GM19043 (cell line): ENCODE results near the gene MRPL19.
"Not testable (repeated sequence)": the region's sequence is repeated elsewhere in the genome, so short reads cannot be mapped to it uniquely, and the experiment has no call there.

Experiments used
- ATAC-seq: cut with Tn5 transposase; IDR thresholded peaks from one replicate; pipeline ENCODE4 v1.9.1; 2021; ENCODE audit warnings: low read depth; ENCODE audit not compliant: unreplicated experiment

Gene MRPL19

DNA sequence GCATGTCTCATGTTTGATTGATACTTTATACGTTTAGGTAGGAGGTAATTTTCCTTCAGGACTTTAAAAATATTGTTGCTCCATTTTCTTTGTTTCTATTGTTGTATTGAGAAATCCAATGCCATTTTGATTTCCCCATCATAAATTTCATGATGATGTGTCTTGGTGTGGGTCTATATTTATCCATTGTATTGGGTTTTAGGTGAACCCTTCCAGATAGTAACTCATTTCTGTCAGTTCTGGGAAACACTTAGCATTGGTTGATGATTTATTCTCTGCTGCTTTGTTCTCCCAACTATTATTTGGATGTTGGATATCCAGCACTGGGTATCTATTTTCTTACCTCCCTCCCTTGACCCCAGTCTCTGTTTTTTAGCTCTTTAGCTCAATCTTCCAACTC is 10.0 kb downstream of the MRPL19 start:
- ATAC-seq = no peak

DNA sequence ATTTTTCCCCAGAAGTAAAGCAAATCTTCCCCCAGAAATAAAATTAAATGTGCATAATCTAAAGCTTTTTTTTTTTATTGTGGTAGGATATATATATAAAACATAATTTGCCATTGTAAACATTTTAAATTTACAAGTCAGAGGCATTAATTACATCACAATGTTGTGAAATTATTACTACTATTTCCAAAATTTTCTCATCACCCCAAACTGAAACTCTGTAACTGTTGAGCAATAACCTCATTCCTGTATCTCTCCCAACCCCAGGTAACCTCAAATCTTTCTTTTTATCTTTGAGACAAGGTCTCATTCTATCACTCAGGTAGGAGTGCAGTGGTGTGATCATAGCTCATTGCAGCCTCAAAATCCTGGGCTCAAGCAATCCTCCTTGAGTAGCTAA is 11.2 kb downstream of the MRPL19 start:
- no peak for ATAC-seq

DNA sequence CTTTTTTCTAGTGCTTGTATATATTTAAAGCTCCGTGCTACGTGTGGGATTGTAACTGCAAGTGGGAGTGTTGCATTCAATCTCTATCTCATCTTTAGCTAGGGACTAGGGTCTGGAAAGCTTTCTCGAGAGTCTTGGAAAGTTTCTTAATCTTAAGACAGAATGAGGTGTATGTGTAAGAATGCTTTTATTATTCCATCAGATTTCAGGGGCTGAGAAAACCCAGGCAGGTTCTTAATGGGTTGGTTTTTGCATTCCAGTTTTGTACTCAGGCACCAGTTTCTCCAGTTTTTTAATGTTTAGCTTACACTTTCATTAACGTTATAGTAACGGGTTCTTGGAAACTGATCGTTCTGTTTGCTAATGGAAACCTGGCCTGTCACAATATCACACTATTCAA is 20.3 kb downstream of the MRPL19 start:
- ATAC-seq = no peak

DNA sequence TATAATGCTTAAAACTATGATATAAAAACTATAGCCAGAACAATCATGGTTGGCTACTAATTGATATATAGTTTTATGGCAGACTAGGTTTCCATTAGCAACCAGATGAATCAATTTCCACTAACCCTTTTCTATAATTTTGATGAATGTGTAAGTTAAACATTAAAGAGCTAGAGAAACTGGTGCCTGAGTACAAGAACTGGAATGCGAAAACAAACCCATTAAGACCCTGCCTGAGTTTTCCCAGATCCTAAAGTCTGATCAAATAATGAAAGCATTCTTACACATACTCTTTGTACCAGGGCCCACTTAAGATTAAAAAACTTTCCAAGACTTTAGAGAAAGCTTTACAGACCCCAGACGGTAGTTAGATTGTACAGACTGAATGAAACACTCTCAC is 21.3 kb downstream of the MRPL19 start:
- no peak for ATAC-seq

DNA sequence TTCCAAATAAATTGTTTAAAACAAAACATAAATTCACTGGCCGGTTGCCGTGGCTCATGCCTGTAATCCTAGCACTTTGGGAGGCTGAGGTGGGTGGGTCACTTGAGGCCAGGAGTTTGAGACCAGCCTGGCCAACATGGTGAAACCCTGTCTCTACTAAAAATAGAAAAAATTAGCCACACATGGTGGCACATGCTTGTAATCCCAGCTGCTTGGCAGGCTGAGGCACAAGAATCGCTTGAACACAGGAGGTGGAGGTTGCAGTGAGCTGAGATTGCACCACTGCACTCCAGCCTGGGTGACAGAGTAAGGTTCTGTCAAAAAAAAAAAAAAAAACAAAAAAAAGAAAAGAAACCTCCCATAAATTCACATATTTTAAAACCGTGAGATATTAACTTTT is 28.8 kb downstream of the MRPL19 start:
- ATAC-seq = not testable (repeated sequence)

DNA sequence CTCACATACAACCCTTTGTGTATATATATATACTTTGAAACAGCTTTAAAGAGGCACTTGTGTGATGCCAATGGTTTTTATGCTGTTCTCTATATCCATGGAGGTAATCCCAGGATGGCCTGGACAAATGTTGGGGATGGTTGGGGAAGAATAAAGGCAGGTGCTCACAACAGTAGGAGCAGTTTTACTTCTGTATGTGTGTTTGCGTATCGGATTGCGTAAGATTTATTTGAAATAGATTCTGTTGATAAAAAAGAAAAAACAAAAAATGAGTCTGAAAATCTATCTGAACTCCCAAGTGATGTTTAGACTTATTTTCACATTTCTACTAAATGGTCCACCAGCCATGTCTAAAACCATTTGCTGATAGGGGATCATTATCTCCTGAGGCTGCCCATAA is 29.3 kb downstream of the MRPL19 start:
- no peak for ATAC-seq

DNA sequence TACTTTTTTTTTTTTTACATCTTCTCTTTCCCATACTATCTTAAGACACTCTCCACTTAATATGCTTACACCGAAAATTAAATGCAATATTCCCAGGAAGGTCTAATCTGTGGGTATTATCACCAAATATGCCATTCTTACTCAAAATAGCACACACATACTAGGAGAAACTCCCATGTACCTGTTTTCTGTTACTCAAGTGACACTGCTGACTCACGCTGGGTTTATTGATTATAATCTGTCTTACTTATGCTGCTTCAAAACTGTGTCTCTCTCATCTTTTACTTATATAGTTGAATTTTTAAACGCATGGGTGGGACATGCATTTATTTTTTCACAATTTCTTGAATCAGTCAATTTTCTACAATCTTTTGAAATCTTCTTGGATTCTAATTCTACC is 29.9 kb downstream of the MRPL19 start:
- no peak for ATAC-seq

DNA sequence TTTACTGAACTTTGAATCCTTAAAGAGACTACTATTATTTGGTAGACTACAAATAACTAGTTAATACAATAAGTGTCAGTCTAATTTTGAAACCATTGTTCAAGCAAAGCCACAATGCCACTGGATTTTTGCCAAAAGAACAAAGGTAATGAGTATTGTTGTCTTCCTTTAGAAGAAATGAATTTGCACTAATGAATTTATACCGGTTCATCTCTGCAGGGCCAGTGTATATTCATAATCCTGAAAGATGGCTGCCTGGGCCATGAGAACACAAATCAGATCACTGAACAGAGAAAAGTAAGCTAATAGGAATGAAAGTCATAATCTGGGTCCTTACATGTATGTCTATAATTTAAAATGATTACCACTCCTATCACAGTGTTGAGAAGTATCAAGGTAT is 33.0 kb downstream of the MRPL19 start:
- no peak for ATAC-seq

DNA sequence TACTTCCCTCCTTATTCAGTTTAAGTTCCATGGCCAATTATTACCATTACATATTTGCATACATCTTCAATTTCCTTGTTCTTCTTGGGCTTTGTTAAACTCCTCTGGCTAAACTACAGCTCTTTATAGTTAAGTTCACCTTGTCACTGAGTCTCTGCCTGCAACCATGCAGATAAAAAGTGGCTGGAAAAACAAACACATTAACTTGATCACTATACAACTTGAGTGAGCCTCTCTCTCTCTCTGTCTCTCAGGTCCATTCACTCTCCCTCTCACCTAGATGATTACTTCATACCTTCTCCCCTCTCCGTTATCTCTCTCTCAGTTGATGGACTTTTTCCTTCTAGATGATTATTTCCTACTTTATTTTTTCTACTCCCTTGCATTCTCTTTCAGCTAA is 33.8 kb downstream of the MRPL19 start:
- no peak for ATAC-seq

DNA sequence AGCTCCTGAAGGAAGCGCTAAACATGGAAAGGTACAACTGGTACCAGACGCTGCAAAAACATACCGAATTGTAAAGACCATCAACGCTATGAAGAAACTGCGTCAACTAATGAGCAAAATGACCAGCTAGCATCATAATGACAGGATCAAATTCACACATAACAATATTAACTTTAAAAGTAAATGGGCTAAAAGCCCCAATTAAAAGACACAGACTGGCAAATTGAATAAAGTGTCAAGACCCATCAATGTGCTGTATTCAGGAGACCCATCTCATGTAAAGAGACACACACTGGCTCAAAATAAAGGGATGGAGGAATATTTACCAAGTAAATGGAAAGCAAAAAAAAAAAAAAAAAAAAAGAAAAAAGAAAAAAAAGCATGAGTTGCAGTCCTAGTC is 36.8 kb downstream of the MRPL19 start:
- ATAC-seq = not testable (repeated sequence)

DNA sequence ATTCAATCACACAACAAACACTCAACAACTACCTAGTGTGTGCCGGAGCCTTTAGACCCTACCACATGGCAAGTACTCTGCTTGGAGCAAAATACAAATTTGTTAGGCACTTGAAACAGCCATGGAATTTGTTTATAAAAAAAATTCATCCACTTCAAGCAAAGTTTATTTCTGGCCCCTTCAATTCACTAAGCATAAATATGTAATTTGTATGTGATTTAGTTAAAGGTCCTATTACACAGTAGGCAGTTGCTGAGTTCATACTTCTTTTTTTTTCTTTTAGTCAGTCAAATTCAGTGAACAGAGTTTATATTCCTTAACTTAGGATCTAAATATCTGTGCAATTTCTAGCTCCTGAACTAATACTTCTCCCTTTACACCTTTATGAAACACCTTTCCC is 41.6 kb downstream of the MRPL19 start:
- no peak for ATAC-seq

DNA sequence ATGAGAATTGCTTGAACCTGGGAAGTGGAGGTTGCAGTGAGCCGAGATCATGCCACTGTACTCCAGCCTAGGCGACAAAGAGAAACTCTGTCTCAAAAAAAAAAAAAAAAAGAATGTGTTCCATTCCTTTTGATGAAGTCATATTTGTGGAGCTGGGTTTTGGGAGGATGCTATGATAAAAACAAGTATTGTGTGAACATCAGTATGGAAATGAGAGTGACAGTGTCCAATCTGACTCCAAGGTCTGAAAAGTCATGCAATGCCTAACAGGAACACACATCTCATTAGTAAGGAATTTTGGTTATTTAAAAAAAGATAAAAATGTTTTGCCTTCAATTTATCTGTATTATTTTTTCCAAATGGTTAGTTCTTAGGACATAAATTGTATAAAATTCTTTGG is 52.3 kb downstream of the MRPL19 start:
- ATAC-seq = no peak

DNA sequence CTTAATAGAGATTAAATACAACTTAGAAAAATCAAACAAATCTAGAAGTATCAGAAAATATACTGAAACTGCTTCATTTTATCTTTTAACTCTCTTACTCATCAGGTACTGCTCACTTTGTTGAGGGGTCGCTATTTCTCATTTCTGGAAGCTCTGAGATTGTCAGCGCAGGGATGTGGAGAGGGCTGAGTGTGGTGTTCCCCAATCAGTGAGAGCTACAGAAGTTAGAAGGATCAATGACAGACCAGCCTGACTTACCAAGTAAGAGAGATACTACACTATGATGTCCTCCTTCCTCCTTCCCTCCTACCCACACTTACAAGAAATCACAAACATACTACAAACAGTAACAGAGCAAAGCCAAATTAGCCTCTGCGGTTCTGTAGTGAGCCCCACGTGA is 56.0 kb downstream of the MRPL19 start:
- no peak for ATAC-seq

DNA sequence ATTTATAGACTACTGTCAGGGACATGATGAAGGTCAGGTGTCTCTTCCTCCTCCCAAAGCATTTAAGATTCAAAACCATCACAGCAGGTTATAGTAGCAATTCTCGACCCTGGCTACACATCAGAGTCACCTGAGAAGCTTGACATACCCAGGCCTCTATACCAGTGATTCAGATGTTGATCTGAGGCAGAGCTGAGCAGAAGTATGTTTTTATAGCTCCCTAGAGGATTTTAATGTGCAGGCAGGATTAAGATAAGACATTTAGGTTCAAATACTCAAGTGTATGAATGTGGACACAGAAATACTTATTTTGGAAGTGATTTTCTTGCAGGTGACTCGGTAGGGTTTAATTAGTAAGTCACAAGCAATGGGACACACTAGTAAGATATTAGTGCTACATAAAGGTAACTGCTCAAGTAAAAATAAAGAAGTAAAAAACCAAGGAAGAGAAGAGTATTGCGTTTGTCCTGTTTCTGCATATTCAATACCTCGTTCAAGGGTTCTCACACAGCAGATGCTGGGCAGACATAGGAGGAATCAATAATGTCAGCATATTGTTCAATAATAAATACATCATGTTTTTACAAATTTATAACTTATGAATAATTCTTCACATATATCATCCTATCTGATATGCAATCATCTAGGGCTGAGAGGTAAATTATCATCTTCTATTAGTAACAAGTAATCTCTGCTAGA is 57.2 kb downstream of the MRPL19 start:
- ATAC-seq = no peak

DNA sequence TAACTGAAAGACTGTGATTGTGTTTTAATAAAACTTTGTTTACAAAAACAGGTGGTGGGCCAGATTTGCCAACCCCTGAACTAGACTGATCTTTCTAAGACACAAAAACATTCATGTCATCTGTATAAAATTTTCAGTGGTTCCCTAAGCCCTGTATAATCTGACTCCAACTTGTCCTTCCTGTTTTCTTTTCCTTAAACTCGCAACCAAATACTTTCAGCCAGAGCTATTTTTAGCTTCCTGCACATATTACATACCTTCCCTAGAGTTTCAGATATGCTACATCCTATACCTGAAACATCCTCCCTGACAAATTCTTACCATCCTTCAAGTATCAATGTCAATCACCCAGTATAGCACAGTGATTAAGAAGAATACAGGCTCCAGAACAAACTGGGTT is 59.3 kb downstream of the MRPL19 start:
- ATAC-seq = no peak

DNA sequence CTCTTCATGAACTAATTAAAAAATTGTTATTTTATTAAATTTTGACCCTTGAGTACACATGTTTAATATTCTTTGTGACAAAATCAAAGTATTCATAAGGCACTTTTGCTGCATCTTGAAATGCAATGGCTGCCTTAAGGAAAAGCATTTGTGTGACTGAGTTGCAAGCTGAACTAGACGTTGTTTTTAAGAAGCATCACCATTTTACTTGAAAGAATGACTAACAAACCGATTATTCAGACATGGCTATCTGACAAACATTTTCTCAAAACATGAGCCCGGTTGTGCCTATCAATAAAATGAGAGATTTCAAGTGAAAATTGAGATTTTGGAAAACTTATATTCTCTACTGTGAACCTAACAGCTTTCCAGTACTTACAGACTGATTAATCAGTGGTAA is 61.3 kb downstream of the MRPL19 start:
- ATAC-seq = no peak

DNA sequence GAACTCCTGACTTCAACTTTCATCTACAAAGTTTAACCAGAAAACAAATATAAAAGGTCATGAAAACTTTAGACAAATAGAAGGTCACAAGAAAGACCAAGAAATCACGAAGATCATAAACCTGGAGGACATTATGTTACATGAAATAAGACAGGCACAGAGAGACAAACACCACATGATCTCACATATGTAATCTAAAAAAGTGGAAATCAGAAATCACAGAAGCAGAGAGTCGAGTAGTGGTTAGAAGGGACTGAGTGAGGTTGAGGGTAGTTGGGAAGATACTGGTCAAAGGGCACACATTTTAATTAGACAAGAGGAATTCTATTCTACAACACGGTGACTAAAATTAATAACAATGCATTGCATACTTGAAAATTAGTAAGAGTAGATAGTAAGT is 62.7 kb downstream of the MRPL19 start:
- ATAC-seq = no peak

DNA sequence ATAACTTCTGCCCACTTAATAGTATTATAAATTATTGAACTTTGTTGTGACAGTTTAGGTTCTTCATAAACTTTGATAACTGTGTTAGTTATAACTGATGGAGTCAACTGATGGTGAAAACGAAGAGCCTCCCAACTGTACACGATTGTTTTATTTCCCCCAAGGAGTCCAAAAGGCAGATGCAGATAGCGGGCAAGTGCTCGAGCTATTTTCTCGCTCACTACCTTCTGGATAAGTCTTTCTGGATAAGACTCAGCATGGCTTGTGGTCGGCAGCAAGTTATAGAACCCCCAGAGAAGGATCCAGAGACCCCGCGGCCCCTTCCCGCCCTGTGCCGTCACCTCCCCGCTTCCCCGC is 63.6 kb downstream of the MRPL19 start:
- ATAC-seq = peak; percentile 24

DNA sequence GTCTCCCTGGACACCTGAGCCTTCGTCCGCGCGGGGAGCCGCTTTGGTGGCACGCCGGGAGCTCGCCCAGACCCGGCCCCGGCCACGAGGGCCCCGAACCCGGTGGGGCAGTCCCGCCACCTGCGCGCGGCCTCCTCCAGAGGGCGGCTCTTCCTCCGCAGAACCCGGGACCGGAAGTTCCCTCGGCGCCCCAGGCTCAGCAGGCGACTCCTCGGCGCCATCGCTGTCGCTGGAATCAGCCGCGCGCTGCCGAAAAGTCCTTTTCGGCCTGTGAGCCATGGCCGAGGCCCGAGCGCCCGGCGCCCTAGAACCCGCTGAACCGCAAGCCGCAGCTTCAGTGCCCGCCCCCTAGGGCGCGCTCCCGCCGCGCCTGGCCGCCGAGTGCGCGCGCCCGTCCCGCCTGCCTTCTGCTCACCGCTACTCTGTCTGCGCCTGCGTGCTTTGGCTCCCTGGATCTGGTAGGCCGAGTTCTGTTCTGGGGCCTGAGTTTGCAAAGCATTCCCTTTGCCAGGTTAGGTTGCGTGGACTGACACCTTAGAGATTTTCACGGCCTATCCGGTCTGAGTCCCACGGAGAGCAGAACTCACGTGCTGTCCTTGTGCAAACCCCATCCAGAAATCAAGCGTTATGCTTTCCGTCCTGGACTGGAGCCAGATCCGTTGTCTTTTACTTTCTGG is 64.1 kb downstream of the MRPL19 start, which contains the start of gene GCFC2:
GCFC2 (minus strand) TSS at position 339 of the 677 bp plus-strand sequence; CDS start at position 279, 60 bp downstream.
- ATAC-seq = peak; percentile 89

DNA sequence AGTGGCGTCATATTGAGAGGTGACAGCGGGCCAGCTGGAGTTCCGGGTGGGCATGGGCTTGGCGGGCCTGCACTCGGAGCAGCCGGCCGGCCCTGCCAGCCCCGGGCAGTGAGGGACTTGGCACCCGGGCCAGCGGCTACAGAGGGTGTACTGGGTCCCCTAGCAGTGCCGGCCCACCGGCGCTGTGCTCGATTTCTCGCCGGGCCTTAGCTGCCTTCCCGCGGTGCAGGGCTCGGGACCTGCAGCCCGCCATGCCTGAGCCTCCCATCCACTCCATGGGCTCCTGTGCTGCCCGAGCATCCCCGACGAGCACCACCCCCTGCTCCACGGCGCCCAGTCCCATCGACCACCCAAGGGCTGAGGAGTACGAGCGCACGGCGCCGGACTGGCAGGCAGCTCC is 65.0 kb downstream of the MRPL19 start:
- not testable (repeated sequence) for ATAC-seq

DNA sequence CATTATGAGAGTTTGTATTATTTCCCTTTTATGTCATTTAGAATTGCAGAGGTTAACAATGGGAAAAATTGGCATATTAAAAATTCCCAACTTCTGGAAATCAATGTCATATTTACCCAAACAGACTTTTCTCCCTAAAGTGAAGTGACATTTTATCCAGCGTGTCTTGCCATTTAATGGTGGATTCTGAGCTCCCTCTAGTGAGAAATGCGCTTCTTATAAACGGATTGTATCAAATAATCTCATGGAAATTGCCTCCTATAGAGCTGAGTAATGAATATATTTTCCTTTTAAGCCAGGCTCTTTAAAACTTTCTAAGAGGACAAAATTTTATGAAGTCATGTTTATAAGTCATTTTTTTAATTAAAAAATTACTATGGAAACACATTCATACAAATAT is 69.8 kb downstream of the MRPL19 start:
- no peak for ATAC-seq

DNA sequence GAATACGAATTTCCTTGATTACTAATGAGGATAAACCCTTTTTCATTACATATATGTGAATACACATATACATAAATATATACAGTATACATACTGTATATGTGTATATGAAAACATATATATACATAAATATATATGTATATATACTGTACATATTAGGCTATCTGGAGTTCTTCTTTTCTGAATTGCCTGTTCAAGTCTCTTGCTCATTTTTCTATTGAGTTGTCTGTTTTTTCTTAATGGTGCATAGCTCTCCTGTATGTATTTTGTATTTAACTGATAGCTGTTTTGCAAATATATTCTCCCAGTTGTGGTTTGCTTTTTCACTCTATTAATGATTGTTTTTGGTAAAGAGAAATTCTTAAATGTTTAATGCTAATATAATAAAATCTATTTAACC is 73.0 kb downstream of the MRPL19 start:
- no peak for ATAC-seq
